ENCODE results near the gene FSIP1. TPM values are rescaled to one million over a fixed set of nuclear protein-coding genes. Genes with fewer than 3 reads are reported as not detected.

Gene FSIP1
- polyA plus RNA-seq, 3 donors, result 0.10 to 0.48 (median 0.21) TPM

DNA sequence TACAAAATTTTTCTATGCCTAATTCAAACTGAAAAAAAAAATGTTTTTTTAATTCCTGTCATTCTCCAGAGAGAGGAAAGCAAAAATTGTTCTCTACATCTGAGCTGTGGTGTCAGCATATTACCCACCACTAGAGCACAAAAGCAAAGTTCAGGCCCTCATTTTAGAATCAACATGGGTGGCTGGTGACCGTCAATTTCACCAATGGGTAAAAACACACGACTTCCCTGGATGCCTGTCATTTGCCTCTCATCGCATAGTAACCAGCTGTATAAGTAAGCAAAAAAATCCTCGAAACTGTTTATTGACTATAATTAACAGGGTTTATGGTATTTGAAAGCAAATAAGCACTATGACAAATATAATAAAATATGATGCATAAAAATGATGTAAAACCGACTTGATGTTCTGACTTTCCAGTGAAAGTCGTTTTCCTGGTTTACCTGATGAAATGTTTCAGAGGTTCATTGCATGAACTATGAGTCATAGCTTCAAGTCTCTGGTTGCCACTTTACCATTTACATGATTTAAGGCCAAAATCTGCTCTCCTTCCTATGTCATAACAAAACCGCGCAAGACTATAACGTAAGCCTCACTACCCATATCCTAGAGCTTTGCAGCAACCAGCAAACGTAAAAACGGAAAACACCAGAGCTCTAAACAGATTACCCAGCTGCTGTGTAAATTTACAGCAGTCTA, 141.3 kb downstream of the FSIP1 start:
- Mint-ChIP-seq H3K9me3 (no peaks in the 10 kb centered on the region), H3K36me3 (no peaks in the 10 kb centered on the region), H3K4me3 (no peak overlapping the region), H3K27me3 (ENCODE audit: low read depth in 3 of 3) (peaks cover 0 to 4% (median 1%) of the 10 kb centered on the region in 3 donors), H3K4me1 (no peaks in the 10 kb centered on the region), H3K27ac (no peak overlapping the region)
- H3K4me1 ChIP-seq (ENCODE audit: control insufficient read depth in 1 of 2, insufficient read depth in 2 of 2, low read length in 2 of 2), result no peaks in the 10 kb centered on the region
- no peak overlapping the region for H3K27ac ChIP-seq (ENCODE audit: low read depth in 1 of 2, low read length in 2 of 2)
- H3K9ac ChIP-seq (ENCODE audit: insufficient read depth, low read length, poor library complexity, severe bottlenecking), result no peak overlapping the region
- 90% methylated on average over 3 of the region's 11 CpGs for WGBS (ENCODE audit: insufficient coverage)
- H3K27me3 ChIP-seq (ENCODE audit: control insufficient read depth in 2 of 2, insufficient read depth in 2 of 2, low read length in 2 of 2), result no peaks in the 10 kb centered on the region
- no peaks in the 10 kb centered on the region for H3K36me3 ChIP-seq (replicated peaks in 1 of 2; ENCODE audit: control insufficient read depth in 1 of 2, insufficient read depth in 2 of 2, low read length in 2 of 2)
- H3K4me3 ChIP-seq (replicated peaks in 1 of 3; ENCODE audit: low read depth in 2 of 3, low read length in 3 of 3), result no peak overlapping the region
- H2AFZ ChIP-seq (ENCODE audit: insufficient read depth, low read depth, low read length, poor library complexity, severe bottlenecking), result no peak overlapping the region
- no peak overlapping the region for H3K4me2 ChIP-seq (replicated peaks; ENCODE audit: extremely low read depth, low read length, poor library complexity, severe bottlenecking)
- H4K20me1 ChIP-seq (ENCODE audit: insufficient read depth, low read length), result no peaks in the 10 kb centered on the region
- intact Hi-C loops (cut with micrococcal nuclease), result no loop called here
- TF ChIP-seq CTCF (IDR thresholded peaks at IDR 0.05), result no peak
- no peaks in the 10 kb centered on the region for H3K79me2 ChIP-seq (ENCODE audit: insufficient read depth, low read length)
- no peak for DNase-seq
- no peaks in the 10 kb centered on the region for H3K9me3 ChIP-seq (replicated peaks in 1 of 2; ENCODE audit: control insufficient read depth in 1 of 2, insufficient read depth in 1 of 2, low read length in 2 of 2)

- no peaks in the 10 kb centered on the region for H3K36me3 ChIP-seq (replicated peaks in 1 of 2; ENCODE audit: control insufficient read depth in 1 of 2, insufficient read depth in 2 of 2, low read length in 2 of 2)
- Mint-ChIP-seq H3K9me3 (no peaks in the 10 kb centered on the region), H3K4me3 (no peak overlapping the region), H3K36me3 (no peaks in the 10 kb centered on the region), H3K27me3 (ENCODE audit: low read depth in 3 of 3) (peaks cover 0 to 4% (median 3%) of the 10 kb centered on the region in 3 donors), H3K4me1 (no peaks in the 10 kb centered on the region), H3K27ac (no peak overlapping the region)
- H3K79me2 ChIP-seq (ENCODE audit: insufficient read depth, low read length), result no peaks in the 10 kb centered on the region
- H3K9me3 ChIP-seq (replicated peaks in 1 of 2; ENCODE audit: control insufficient read depth in 1 of 2, insufficient read depth in 1 of 2, low read length in 2 of 2), result no peaks in the 10 kb centered on the region
- no peak for TF ChIP-seq CTCF (IDR thresholded peaks at IDR 0.05)
- H3K27me3 ChIP-seq (ENCODE audit: control insufficient read depth in 2 of 2, insufficient read depth in 2 of 2, low read length in 2 of 2), result no peaks in the 10 kb centered on the region
- no peak overlapping the region for H3K9ac ChIP-seq (ENCODE audit: insufficient read depth, low read length, poor library complexity, severe bottlenecking)
- H3K27ac ChIP-seq (ENCODE audit: low read depth in 1 of 2, low read length in 2 of 2), result no peak overlapping the region
- H4K20me1 ChIP-seq (ENCODE audit: insufficient read depth, low read length), result no peaks in the 10 kb centered on the region
- H3K4me3 ChIP-seq (replicated peaks in 1 of 3; ENCODE audit: low read depth in 2 of 3, low read length in 3 of 3), result no peak overlapping the region
- intact Hi-C loops (cut with micrococcal nuclease), result no loop called here
- WGBS (ENCODE audit: insufficient coverage), result no CpG with 5 or more reads among the region's 3 CpGs
- no peak for DNase-seq
- H3K4me1 ChIP-seq (ENCODE audit: control insufficient read depth in 1 of 2, insufficient read depth in 2 of 2, low read length in 2 of 2), result no peaks in the 10 kb centered on the region
- H3K4me2 ChIP-seq (replicated peaks; ENCODE audit: extremely low read depth, low read length, poor library complexity, severe bottlenecking), result no peak overlapping the region
- H2AFZ ChIP-seq (ENCODE audit: insufficient read depth, low read depth, low read length, poor library complexity, severe bottlenecking), result no peak overlapping the region
Measured at GRCh38 chr15:39640665-39641064, 142.0 kb downstream of the FSIP1 start.

Measured in CD14-positive monocyte (primary cell).